ENCODE data around the gene RNF182.

DNA sequence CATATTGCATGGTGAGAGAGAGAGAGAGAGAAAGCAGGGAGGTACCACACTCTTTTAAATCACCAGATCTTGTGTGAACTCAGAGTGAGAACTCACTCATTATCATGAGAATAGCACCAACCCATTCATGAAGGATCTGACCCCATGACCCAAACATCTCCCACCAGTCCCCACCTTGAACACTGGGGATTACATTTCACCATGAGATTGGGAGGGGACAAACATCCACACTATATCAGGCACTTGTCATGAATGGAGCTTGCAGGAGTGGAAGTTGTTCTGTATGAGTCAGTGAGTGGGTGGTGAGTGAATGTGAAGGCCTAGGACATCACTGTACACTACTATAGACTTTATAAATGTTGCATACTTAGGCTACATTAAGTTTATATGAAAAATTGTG is 47.7 kb upstream of the RNF182 start:
- no peak for TF ChIP-seq CEBPB (IDR thresholded peaks at IDR 0.05)
- TF ChIP-seq, protein P1, sequence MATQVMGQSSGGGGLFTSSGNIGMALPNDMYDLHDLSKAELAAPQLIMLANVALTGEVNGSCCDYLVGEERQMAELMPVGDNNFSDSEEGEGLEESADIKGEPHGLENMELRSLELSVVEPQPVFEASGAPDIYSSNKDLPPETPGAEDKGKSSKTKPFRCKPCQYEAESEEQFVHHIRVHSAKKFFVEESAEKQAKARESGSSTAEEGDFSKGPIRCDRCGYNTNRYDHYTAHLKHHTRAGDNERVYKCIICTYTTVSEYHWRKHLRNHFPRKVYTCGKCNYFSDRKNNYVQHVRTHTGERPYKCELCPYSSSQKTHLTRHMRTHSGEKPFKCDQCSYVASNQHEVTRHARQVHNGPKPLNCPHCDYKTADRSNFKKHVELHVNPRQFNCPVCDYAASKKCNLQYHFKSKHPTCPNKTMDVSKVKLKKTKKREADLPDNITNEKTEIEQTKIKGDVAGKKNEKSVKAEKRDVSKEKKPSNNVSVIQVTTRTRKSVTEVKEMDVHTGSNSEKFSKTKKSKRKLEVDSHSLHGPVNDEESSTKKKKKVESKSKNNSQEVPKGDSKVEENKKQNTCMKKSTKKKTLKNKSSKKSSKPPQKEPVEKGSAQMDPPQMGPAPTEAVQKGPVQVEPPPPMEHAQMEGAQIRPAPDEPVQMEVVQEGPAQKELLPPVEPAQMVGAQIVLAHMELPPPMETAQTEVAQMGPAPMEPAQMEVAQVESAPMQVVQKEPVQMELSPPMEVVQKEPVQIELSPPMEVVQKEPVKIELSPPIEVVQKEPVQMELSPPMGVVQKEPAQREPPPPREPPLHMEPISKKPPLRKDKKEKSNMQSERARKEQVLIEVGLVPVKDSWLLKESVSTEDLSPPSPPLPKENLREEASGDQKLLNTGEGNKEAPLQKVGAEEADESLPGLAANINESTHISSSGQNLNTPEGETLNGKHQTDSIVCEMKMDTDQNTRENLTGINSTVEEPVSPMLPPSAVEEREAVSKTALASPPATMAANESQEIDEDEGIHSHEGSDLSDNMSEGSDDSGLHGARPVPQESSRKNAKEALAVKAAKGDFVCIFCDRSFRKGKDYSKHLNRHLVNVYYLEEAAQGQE (IDR thresholded peaks at IDR 0.05; ENCODE audit: low read depth), result no peak
- TF ChIP-seq TAF1 (IDR thresholded peaks at IDR 0.05; ENCODE audit: low read depth), result no peak
- no peak for TF ChIP-seq EP300 (IDR thresholded peaks at IDR 0.05; ENCODE audit: borderline replicate concordance)
- no peak for TF ChIP-seq TEAD4 (IDR thresholded peaks at IDR 0.05)
- no peak for TF ChIP-seq FOXM1 (IDR thresholded peaks at IDR 0.05; ENCODE audit: borderline replicate concordance, low read depth)
- no peak for TF ChIP-seq TCF12 (IDR thresholded peaks at IDR 0.05; ENCODE audit: low read depth)
- TF ChIP-seq RAD21 (IDR thresholded peaks at IDR 0.05; ENCODE audit: low read depth), result no peak
- TF ChIP-seq, protein P2, sequence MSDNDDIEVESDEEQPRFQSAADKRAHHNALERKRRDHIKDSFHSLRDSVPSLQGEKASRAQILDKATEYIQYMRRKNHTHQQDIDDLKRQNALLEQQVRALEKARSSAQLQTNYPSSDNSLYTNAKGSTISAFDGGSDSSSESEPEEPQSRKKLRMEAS (IDR thresholded peaks at IDR 0.05), result no peak
- TF ChIP-seq NFIC (IDR thresholded peaks at IDR 0.05), result no peak
- TF ChIP-seq YY1 (IDR thresholded peaks at IDR 0.05; ENCODE audit: low read depth), result no peak
- TF ChIP-seq CREB1 (IDR thresholded peaks at IDR 0.05; ENCODE audit: low read depth), result no peak
- no peak for TF ChIP-seq ZBTB7A (IDR thresholded peaks at IDR 0.05; ENCODE audit: low read depth)
